A549 (cell line): ENCODE results near the gene APBA1.

Experiments
- POLR2A ChIP-seq: IDR thresholded peaks from 2 replicates; pipeline ENCODE4 v1.6.1; 2012; ENCODE audit warnings: mild to moderate bottlenecking, low read length
- RNF2 ChIP-seq: fragments of 200-600 bp; sonication (generic); IDR thresholded peaks from 2 replicates; pipeline ENCODE4 v1.6.1; 2016; ENCODE audit warnings: low read depth, mild to moderate bottlenecking, antibody characterized with exemption, moderate library complexity, borderline replicate concordance
- SMC3 ChIP-seq: fragments of >200 bp; sonication (Bioruptor Twin); formaldehyde crosslinking; IDR thresholded peaks from 3 replicates; pipeline ENCODE4 v1.6.1; 2018; ENCODE audit warnings: inconsistent platforms
- SREBF2 ChIP-seq: fragments of 450-650 bp; IDR thresholded peaks from 2 replicates; pipeline ENCODE4 v1.6.1; 2014; ENCODE audit warnings: mild to moderate bottlenecking, moderate library complexity
- TF ChIP-seq, protein P1 (sequence below): fragments of >200 bp; sonication (Bioruptor Twin); formaldehyde crosslinking; IDR thresholded peaks from 3 replicates; pipeline ENCODE4 v1.5.1; 2016
- TF ChIP-seq, protein P2 (sequence below): IDR thresholded peaks from 2 replicates; pipeline ENCODE4 v1.6.1; 2012

DNA sequence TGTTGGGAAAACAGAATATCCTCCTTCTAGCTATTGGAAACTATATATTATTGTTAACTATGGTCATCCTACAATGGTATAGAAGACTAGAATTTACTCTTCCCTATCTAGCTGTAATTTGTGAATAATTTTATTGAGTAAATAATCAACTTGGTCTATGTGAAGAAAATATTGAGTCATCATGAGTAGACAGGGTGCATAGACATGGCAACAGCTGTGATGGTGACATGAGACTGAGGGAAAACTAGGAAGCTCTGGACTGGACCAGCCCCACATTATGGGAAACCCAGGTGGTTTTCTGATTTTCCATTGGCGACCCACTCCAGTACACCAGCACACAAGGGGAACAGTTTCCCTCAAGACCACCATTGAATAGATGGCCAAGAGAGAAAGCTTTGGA lies 95.0 kb downstream of the APBA1 start:
- TF ChIP-seq, protein P1, sequence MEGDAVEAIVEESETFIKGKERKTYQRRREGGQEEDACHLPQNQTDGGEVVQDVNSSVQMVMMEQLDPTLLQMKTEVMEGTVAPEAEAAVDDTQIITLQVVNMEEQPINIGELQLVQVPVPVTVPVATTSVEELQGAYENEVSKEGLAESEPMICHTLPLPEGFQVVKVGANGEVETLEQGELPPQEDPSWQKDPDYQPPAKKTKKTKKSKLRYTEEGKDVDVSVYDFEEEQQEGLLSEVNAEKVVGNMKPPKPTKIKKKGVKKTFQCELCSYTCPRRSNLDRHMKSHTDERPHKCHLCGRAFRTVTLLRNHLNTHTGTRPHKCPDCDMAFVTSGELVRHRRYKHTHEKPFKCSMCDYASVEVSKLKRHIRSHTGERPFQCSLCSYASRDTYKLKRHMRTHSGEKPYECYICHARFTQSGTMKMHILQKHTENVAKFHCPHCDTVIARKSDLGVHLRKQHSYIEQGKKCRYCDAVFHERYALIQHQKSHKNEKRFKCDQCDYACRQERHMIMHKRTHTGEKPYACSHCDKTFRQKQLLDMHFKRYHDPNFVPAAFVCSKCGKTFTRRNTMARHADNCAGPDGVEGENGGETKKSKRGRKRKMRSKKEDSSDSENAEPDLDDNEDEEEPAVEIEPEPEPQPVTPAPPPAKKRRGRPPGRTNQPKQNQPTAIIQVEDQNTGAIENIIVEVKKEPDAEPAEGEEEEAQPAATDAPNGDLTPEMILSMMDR = no peak
- TF ChIP-seq SREBF2 = no peak
- TF ChIP-seq RNF2 = no peak
- no peak for TF ChIP-seq POLR2A
- no peak for TF ChIP-seq SMC3
- TF ChIP-seq, protein P2, sequence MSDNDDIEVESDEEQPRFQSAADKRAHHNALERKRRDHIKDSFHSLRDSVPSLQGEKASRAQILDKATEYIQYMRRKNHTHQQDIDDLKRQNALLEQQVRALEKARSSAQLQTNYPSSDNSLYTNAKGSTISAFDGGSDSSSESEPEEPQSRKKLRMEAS = no peak
